Calu3 (cell line): ENCODE results near the gene PWWP2A. TPM values are rescaled to one million over a fixed set of nuclear protein-coding genes. Genes with fewer than 3 reads are reported as not detected.

Experiments used
- BruUV-seq: library from RNA; stranded (reverse); fragments of 400-500 nt; replicated peaks from 2 replicates; lab custom pipeline; 2021; lab: Mats Ljungman, UMichigan
- CTCF ChIA-PET: fragments of 300-600 bp; sonication (Branson Sonifier 250); formaldehyde crosslinking; loops from one replicate; lab custom pipeline; 2022; ENCODE audit warnings: antibody characterized with exemption; lab: Charles Lee
- DNase-seq: peaks from one replicate; pipeline ENCODE4 v3.0.0; 2022
- H3K27ac Mint-ChIP-seq: one replicate; pipeline ENCODE4 v1.8.0; 2022; ENCODE audit warnings: mixed read lengths; ENCODE audit not compliant: unreplicated experiment
- H3K27me3 Mint-ChIP-seq: one replicate; pipeline ENCODE4 v1.8.0; 2022; ENCODE audit warnings: mixed read lengths; ENCODE audit not compliant: unreplicated experiment
- H3K36me3 Mint-ChIP-seq: one replicate; pipeline ENCODE4 v1.8.0; 2022; ENCODE audit warnings: mild to moderate bottlenecking, moderate library complexity, mixed read lengths; ENCODE audit not compliant: insufficient read depth, unreplicated experiment
- H3K4me1 Mint-ChIP-seq: one replicate; pipeline ENCODE4 v1.8.0; 2022; ENCODE audit warnings: mild to moderate bottlenecking, low read depth, mixed read lengths; ENCODE audit not compliant: unreplicated experiment
- H3K4me3 Mint-ChIP-seq: one replicate; pipeline ENCODE4 v1.8.0; 2022; ENCODE audit warnings: mild to moderate bottlenecking, low read depth, moderate library complexity, mixed read lengths; ENCODE audit not compliant: unreplicated experiment
- H3K9me3 Mint-ChIP-seq: one replicate; pipeline ENCODE4 v1.8.0; 2022; ENCODE audit warnings: low read depth, mixed read lengths; ENCODE audit not compliant: unreplicated experiment
- intact Hi-C: fragments of 100-400 bp; cut with micrococcal nuclease; formaldehyde crosslinking; loops from one replicate; pipeline ENCODE4 v1.10.0; 2022; ENCODE audit not compliant: unreplicated experiment
- total RNA-seq: library from RNA; stranded (reverse); gene quantifications from 2 replicates; pipeline ENCODE4 v1.2.3, GENCODE V29; 2022
- TF ChIP-seq, protein P1 (sequence below): fragments of 200-600 bp; IDR thresholded peaks from one replicate; pipeline ENCODE4 v1.8.0; 2022; ENCODE audit warnings: antibody characterized with exemption; ENCODE audit not compliant: unreplicated experiment

PWWP2A gene
- total RNA-seq, 1 experiment from 2014 or later = 36.4 TPM

DNA sequence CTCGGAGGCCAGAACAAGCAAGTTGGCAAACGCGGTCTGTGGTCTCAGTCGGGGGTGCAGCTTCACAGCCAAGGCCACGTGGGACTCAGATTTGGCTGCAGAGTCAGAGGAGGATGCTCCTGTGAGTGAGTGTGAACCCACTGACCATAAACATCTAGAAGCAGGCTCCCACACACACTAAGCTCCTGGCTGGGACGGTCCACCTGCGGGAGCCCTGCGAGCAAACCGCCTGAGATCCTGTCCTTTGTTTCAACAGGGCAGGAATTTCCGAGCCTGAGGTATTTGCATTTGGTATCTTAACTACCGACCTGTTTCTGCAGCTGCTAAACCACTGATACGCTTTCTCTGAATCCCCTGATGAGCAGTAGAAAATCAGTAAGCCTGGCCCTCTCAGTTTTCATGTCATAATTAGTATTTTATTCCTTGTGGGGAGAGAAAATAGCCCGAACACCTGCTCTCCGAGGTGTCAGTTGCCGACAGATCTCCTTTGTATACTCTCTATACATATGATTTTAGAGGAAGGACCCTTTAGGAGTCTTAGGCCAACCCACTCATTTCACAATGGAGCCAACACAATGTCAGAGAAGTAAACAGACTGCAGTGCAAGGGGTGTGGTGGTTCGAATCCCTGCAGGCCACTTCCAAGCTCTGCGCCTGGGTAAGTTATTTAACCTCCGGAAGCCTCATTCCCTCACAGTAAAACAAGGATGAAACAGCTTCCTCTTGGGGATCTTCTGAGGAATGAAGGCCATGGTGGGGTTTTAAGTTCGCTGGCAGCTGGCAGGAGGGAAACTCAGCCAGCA, 40.9 kb upstream of the PWWP2A start:
- no peaks in the 10 kb centered on the region for H3K27me3 Mint-ChIP-seq
- no peak for DNase-seq

GRCh38 chr5:160158087-160158486, 38.8 kb upstream of the PWWP2A start:
- Mint-ChIP-seq H3K9me3 (no peaks in the 10 kb centered on the region), H3K36me3 (no peaks in the 10 kb centered on the region), H3K4me3 (no peak overlapping the region), H3K27me3 (no peaks in the 10 kb centered on the region), H3K27ac (no peak overlapping the region), H3K4me1 (peaks cover 15% of the 10 kb centered on the region)
- intact Hi-C loops = loop anchor here (5.0 kb wide), 2 partner anchors 76 to 136 kb away; no protein-coding TSS in a partner anchor
- TF ChIP-seq, protein P1, sequence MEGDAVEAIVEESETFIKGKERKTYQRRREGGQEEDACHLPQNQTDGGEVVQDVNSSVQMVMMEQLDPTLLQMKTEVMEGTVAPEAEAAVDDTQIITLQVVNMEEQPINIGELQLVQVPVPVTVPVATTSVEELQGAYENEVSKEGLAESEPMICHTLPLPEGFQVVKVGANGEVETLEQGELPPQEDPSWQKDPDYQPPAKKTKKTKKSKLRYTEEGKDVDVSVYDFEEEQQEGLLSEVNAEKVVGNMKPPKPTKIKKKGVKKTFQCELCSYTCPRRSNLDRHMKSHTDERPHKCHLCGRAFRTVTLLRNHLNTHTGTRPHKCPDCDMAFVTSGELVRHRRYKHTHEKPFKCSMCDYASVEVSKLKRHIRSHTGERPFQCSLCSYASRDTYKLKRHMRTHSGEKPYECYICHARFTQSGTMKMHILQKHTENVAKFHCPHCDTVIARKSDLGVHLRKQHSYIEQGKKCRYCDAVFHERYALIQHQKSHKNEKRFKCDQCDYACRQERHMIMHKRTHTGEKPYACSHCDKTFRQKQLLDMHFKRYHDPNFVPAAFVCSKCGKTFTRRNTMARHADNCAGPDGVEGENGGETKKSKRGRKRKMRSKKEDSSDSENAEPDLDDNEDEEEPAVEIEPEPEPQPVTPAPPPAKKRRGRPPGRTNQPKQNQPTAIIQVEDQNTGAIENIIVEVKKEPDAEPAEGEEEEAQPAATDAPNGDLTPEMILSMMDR = no peak
- CTCF ChIA-PET = interaction anchor here (0.6 to 1.1 kb wide), 2 partner anchors 77 to 1063 kb away, joined by 3 read pairs; no protein-coding TSS in a partner anchor
- DNase-seq = no peak
- BruUV-seq = no TSS peak

More for the DNA sequence above, 40.9 kb upstream of the PWWP2A start:
- BruUV-seq = no TSS peak
- CTCF ChIA-PET = interaction anchor here (0.6 kb wide), 1 partner anchor 21 kb away, joined by 3 read pairs; no protein-coding TSS in a partner anchor
- H3K4me3 Mint-ChIP-seq = no peak overlapping the region
- no peaks in the 10 kb centered on the region for H3K9me3 Mint-ChIP-seq
- intact Hi-C loops = loop anchor here (5.0 kb wide), 2 partner anchors 78 to 138 kb away; no protein-coding TSS in a partner anchor
- H3K4me1 Mint-ChIP-seq = peaks cover 20% of the 10 kb centered on the region
- TF ChIP-seq, protein P1 = no peak
- peaks cover 3% of the 10 kb centered on the region for H3K36me3 Mint-ChIP-seq
- no peak overlapping the region for H3K27ac Mint-ChIP-seq

GRCh38 chr5:160155017-160155750, 35.9 kb upstream of the PWWP2A start:
- intact Hi-C loops = loop anchor here (5.0 kb wide), 2 partner anchors 73 to 133 kb away; no protein-coding TSS in a partner anchor
- BruUV-seq = no TSS peak
- no peak overlapping the region for H3K4me3 Mint-ChIP-seq
- H3K9me3 Mint-ChIP-seq = no peaks in the 10 kb centered on the region
- peak; percentile 30 for DNase-seq
- TF ChIP-seq, protein P1 = no peak
- peaks cover 12% of the 10 kb centered on the region for H3K4me1 Mint-ChIP-seq
- no peak overlapping the region for H3K27ac Mint-ChIP-seq
- no peaks in the 10 kb centered on the region for H3K27me3 Mint-ChIP-seq
- no peaks in the 10 kb centered on the region for H3K36me3 Mint-ChIP-seq
- CTCF ChIA-PET = no interaction called here

- CTCF ChIA-PET = interaction anchor here (0.7 kb wide), 1 partner anchor 45 kb away, joined by 3 read pairs; no protein-coding TSS in a partner anchor
- Mint-ChIP-seq H3K27me3 (no peaks in the 10 kb centered on the region), H3K4me3 (no peak overlapping the region), H3K9me3 (no peaks in the 10 kb centered on the region), H3K36me3 (no peaks in the 10 kb centered on the region), H3K4me1 (peaks cover 8% of the 10 kb centered on the region), H3K27ac (no peak overlapping the region)
- BruUV-seq = no TSS peak
- intact Hi-C loops = no loop called here
- DNase-seq = no peak
- TF ChIP-seq, protein P1 = no peak
Measured at GRCh38 chr5:160152901-160153300, 33.7 kb upstream of the PWWP2A start.
